Measurements from ENCODE around the gene KANSL3. TPM values are rescaled to one million over a fixed set of nuclear protein-coding genes. Genes with fewer than 3 reads are reported as not detected.

Gene KANSL3
- total and polyA plus RNA-seq, 9 of the 15 experiments (the other 6 are each of a cell fraction or from before 2014, with no cell fraction given): 11.3 to 43.7 (median 27.9) TPM

GRCh38 chr2:96564026-96564425, 74.1 kb downstream of the KANSL3 start:
- Histone ChIP-seq H3K4me2 (ENCODE audit: insufficient read depth, low read length) (no peak overlapping the region), H3K9ac (ENCODE audit: insufficient read depth in 1 of 2, low read depth in 2 of 2, low read length in 2 of 2) (no peak overlapping the region), H3K9me1 (ENCODE audit: control insufficient read depth, insufficient read depth, low read length) (no peaks in the 10 kb centered on the region), H4K20me1 (replicated peaks; ENCODE audit: control insufficient read depth, insufficient read depth, low read length) (no peaks in the 10 kb centered on the region), H3K4me1 (replicated peaks in 1 of 2; ENCODE audit: control insufficient read depth in 2 of 2, insufficient read depth in 2 of 2, low read length in 2 of 2) (no peaks in the 10 kb centered on the region), H3K36me3 (ENCODE audit: control insufficient read depth, insufficient read depth, low read length) (no peaks in the 10 kb centered on the region), H3K27ac (ENCODE audit: extremely low read depth, low read depth, low read length) (no peak overlapping the region), H2AFZ (ENCODE audit: low read depth, low read length) (no peak overlapping the region), H3K27me3 (ENCODE audit: control insufficient read depth in 2 of 2, insufficient read depth in 2 of 2, low read length in 2 of 2) (peaks cover 2 to 19% of the 10 kb centered on the region in 2 experiments; a peak in 2 of 5 replicates), H3K9me3 (replicated peaks; ENCODE audit: control insufficient read depth, insufficient read depth, low read depth, low read length) (no peaks in the 10 kb centered on the region), H3K79me2 (ENCODE audit: control insufficient read depth, insufficient read depth, low read length) (no peaks in the 10 kb centered on the region), H3K4me3 (no peak overlapping the region)
- no TSS peak for BruUV-seq (replicated peaks)
- in situ Hi-C loops (cut with MboI): loop anchor here (25.0 kb wide), 1 partner anchor 398 kb away; no protein-coding TSS in a partner anchor
- ATAC-seq (no peak), FAIRE-seq (no peak), DNase-seq (ENCODE audit: extremely low read depth in 1 of 4, low spot score in 3 of 4) (no peak)
- ChIA-PET POLR2A (no interaction called here), CTCF (ENCODE audit: low intra/inter-chr PET ratio) (no interaction called here)
- WGBS (ENCODE audit: insufficient coverage, low coverage, missing lambda C conversion rate): 6% methylated on average over 4 of the region's 4 CpGs
- intact Hi-C loops (cut with micrococcal nuclease): no loop called here
- TF ChIP-seq ELF1 (tag; IDR thresholded peaks at IDR 0.05) (no peak), ZBTB26 (CRISPR knock-in tag; IDR thresholded peaks at IDR 0.05) (no peak), CCAR2 (IDR thresholded peaks at IDR 0.05; ENCODE audit: low read depth, low read length) (no peak), ZFP30 (CRISPR knock-in tag; IDR thresholded peaks at IDR 0.05; ENCODE audit: borderline replicate concordance) (no peak), HDAC6 (IDR thresholded peaks at IDR 0.05; ENCODE audit: low read depth, low read length) (no peak), CC2D1A (IDR thresholded peaks at IDR 0.05) (no peak), RERE (CRISPR knock-in tag; IDR thresholded peaks at IDR 0.05; ENCODE audit: borderline replicate concordance) (no peak)

Data from K562 (cell line).